Measurements from ENCODE around the gene ADGRD1.

ADGRD1 gene

GRCh38 chr12:130987151-130987931 is 33.6 kb downstream of the ADGRD1 start:
- TF ChIP-seq CTCF (IDR thresholded peaks at IDR 0.05; ENCODE audit: low read depth, low read length) = no peak
- no peak overlapping the region for H3K4me3 ChIP-seq (ENCODE audit: low read depth, low read length)

- no peak for TF ChIP-seq CTCF (IDR thresholded peaks at IDR 0.05; ENCODE audit: low read depth, low read length)
These were observed 34.6 kb downstream of the ADGRD1 start for GRCh38 chr12:130988261-130988660.

GRCh38 chr12:130988751-130989150 is 35.0 kb downstream of the ADGRD1 start:
- no peak for TF ChIP-seq CTCF (IDR thresholded peaks at IDR 0.05; ENCODE audit: low read depth, low read length)
- no peak overlapping the region for H3K4me3 ChIP-seq (ENCODE audit: low read depth, low read length)

More at GRCh38 chr12:130988261-130988660, 34.6 kb downstream of the ADGRD1 start:
- H3K4me3 ChIP-seq (ENCODE audit: low read depth, low read length) = no peak overlapping the region

GRCh38 chr12:130989391-130989790 is 35.7 kb downstream of the ADGRD1 start:
- no peak for TF ChIP-seq CTCF (IDR thresholded peaks at IDR 0.05; ENCODE audit: low read depth, low read length)
- no peak overlapping the region for H3K4me3 ChIP-seq (ENCODE audit: low read depth, low read length)

GRCh38 chr12:130990034-130990433 is 36.3 kb downstream of the ADGRD1 start:
- no peak overlapping the region for H3K4me3 ChIP-seq (ENCODE audit: low read depth, low read length)
- TF ChIP-seq CTCF (IDR thresholded peaks at IDR 0.05; ENCODE audit: low read depth, low read length) = no peak

GRCh38 chr12:130992448-130992847 is 38.7 kb downstream of the ADGRD1 start:
- no peak overlapping the region for H3K4me3 ChIP-seq (ENCODE audit: low read depth, low read length)
- TF ChIP-seq CTCF (IDR thresholded peaks at IDR 0.05; ENCODE audit: low read depth, low read length) = no peak

- no peak for TF ChIP-seq CTCF (IDR thresholded peaks at IDR 0.05; ENCODE audit: low read depth, low read length)
- H3K4me3 ChIP-seq (ENCODE audit: low read depth, low read length) = no peak overlapping the region
These were observed 39.4 kb downstream of the ADGRD1 start for GRCh38 chr12:130992979-130993538.

Data from WI38 (cell line).